ENCODE data around the gene PRRT1B.

DNA sequence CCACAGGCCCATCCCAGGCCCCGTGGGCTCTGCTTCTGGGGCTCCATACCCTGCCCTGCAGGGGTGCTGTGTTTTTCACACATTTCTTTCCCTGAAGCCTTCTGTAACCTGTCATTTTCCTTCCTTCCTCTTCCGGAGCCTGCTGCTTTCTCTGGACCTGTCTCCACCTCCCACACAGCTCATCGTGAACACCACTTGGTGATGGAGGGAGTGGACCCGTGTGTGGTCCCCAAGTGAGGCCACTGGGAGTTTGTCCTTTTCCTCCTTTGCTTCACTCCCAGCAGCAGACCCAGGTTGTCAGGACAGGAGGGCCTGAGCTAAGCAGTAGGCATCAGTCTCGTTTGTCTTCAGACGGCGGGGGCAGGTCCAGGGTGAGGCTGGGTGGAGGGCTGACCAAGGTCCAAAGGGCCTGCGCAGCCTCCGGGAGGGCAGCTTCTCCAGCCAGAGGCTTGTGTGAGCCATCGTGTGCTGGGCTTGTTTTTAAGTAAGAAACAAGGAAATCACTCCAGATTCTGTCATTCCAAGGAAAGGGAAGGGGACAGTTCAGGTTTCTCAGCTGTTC, 48.4 kb upstream of the PRRT1B start:
- TF ChIP-seq REST (IDR thresholded peaks at IDR 0.05; ENCODE audit: insufficient read depth in 1 of 2, low read depth in 2 of 2, low read length in 2 of 2) (no peak), SIN3A (IDR thresholded peaks at IDR 0.05; ENCODE audit: borderline replicate concordance, insufficient read depth, low read length) (no peak), TAF1 (IDR thresholded peaks at IDR 0.05; ENCODE audit: borderline replicate concordance, insufficient read depth, low read length) (no peak), POLR2AphosphoS5 (IDR thresholded peaks at IDR 0.05; ENCODE audit: low read depth, low read length) (no peak), FOXP2 (optimal IDR thresholded peaks at IDR 0.05; ENCODE audit: borderline replicate concordance, extremely low read depth, extremely low read length, insufficient read depth) (no peak)
